Activated CD4-positive, alpha-beta T cell treated with anti-CD3 and anti-CD28 coated beads, Interleukin-2, amount 50 U/mL, for 16 hours (primary cell): Measurements from ENCODE around the gene C7orf25.

ENCODE experiments used
- DNase-seq: peaks from one replicate; pipeline ENCODE4 v3.0.0-alpha.2; 2020

C7orf25 gene

DNA sequence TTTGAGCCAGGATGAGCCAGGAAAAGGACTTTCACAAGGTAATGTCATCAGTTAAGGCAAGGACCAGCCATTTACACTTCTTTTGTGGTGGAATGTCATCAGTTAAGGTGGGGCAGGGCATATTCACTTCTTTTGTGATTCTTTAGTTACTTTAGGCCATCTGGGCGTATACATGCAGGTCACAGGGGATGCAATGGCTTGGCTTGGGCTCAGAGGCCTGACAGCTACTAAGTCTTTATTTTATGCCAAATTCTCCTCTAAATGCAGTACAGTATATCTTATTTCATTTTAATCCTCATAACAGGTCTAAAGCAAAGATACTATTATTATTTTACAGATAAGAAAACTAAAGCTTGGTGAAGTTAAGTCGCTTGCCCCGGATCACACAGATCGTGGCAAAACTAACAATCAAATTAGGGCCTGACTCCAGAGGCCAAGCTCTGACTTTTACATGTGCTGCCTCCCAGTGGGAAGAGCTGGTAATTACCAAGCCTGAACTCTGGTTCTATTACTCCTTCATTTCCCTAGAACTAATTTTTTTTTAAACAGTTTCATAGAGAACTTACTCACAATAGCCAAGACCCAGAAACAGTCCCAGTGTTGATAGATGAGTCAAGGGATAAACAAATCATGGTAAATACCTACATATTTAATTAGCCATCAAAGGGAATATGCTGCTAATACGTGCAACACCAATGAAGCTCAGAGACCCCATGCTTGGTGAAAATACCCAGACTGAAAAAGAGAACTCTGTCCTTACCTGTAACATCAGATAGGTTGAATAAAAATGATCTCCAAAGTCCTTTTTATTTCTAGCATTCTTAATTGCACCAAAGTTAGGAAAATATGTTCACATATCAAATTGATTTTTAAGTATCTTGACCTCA is 35.4 kb downstream of the C7orf25 start:
- peak; percentile 61 for DNase-seq

DNA sequence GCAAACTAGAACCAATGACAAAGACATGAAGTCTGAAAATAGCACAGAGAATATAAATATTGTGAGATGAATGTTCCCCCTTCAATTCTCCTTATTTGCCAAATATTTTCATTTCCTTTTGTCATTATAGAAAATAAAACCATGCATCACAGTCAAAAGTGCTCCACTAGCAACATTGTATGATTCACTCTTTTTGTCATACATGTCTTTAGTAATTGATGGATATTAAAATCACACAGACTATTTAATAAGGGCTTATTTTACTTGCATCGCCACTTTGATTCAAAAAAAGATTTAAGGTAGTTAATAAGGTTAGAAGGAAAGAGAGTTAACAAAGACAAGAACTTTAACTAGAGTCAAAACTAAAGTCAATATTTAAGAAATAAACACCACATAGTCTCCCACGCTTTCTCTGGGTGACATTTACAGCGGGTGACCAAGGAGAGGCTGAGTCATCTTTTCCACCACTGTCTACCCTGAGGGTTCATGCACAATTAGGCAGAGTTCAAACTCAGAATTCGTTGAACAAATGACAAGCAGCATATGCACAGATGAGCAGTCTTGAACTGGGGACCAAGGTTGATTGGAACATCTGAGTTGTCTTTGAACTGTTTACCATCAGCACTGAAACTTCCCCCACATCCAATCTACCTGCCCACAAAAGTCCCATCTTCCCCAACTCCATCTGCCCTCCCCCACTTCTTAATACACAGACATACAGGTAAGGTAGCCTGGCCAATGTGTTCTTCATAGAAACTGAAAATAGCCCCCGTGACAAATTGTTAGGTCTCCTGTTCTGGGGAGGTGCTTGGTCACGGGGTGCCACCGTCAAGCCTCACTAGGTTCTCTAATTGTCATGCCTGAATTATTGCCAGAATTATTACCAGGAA is 42.5 kb downstream of the C7orf25 start:
- DNase-seq = peak; percentile 84

DNA sequence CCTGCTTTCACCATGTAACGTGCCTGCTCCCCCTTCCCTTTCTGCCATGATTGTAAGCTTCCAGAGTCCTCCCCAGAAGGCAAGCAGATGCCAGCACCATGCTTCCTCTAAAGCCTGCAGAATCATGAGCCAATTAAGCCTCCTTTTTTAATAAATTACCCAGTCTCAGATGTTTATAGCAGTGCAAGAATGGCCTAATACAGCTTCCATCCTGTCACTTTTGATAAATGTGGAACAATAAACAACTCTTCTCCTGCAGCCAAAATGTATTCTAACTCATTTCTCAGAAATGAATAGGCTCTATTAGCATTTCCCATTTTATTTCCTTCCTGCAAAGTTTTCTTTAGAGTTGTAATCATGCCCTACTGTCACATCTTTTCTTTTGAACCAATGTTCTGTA is 43.4 kb downstream of the C7orf25 start:
- DNase-seq = no peak
